GM18502 (cell line): Measurements from ENCODE around the gene ASAP2.

Experiments
- ATAC-seq: cut with Tn5 transposase; IDR thresholded peaks from one replicate; pipeline ENCODE4 v1.9.1; 2021; ENCODE audit warnings: mild to moderate bottlenecking; ENCODE audit not compliant: unreplicated experiment, poor library complexity

The ASAP2 gene

GRCh38 chr2:9288233-9288632, 81.6 kb downstream of the ASAP2 start:
- ATAC-seq = no peak

- no peak for ATAC-seq
These were observed 82.2 kb downstream of the ASAP2 start for GRCh38 chr2:9288681-9289338.

GRCh38 chr2:9291331-9291730, 84.7 kb downstream of the ASAP2 start:
- ATAC-seq = no peak

- ATAC-seq = no peak
These were observed 85.3 kb downstream of the ASAP2 start for GRCh38 chr2:9291866-9292265.

- ATAC-seq = no peak
These were observed 85.8 kb downstream of the ASAP2 start for GRCh38 chr2:9292426-9292825.

- ATAC-seq = no peak
These were observed 88.2 kb downstream of the ASAP2 start for GRCh38 chr2:9294764-9295163.

GRCh38 chr2:9296559-9296958, 89.9 kb downstream of the ASAP2 start:
- no peak for ATAC-seq

- no peak for ATAC-seq
These were observed 90.5 kb downstream of the ASAP2 start for GRCh38 chr2:9297156-9297555.

GRCh38 chr2:9297807-9298206, 91.2 kb downstream of the ASAP2 start:
- ATAC-seq = no peak

GRCh38 chr2:9298583-9298982, 92.0 kb downstream of the ASAP2 start:
- ATAC-seq = no peak

- ATAC-seq = no peak
These were observed 92.8 kb downstream of the ASAP2 start for GRCh38 chr2:9299161-9300100.

- ATAC-seq = no peak
These were observed 93.6 kb downstream of the ASAP2 start for GRCh38 chr2:9300214-9300613.

- ATAC-seq = no peak
These were observed 94.3 kb downstream of the ASAP2 start for GRCh38 chr2:9300829-9301453.

GRCh38 chr2:9302755-9303154, 96.1 kb downstream of the ASAP2 start:
- no peak for ATAC-seq

GRCh38 chr2:9303528-9304225, 97.1 kb downstream of the ASAP2 start:
- no peak for ATAC-seq

- ATAC-seq = no peak
These were observed 100.3 kb downstream of the ASAP2 start for GRCh38 chr2:9306911-9307310.

- no peak for ATAC-seq
These were observed 100.9 kb downstream of the ASAP2 start for GRCh38 chr2:9307535-9307934.

GRCh38 chr2:9308186-9308955, 101.8 kb downstream of the ASAP2 start:
- ATAC-seq = no peak

GRCh38 chr2:9309147-9309546, 102.5 kb downstream of the ASAP2 start:
- no peak for ATAC-seq

GRCh38 chr2:9310377-9310776, 103.8 kb downstream of the ASAP2 start:
- ATAC-seq = no peak
